ENCODE measurements around the gene MCUR1. TPM values are rescaled to one million over a fixed set of nuclear protein-coding genes. Genes with fewer than 3 reads are reported as not detected.
A peak's percentile ranks its signal among the peaks of the same experiment; 100 is the strongest.

The MCUR1 gene
- total and polyA plus RNA-seq, 9 of the 15 experiments (the other 6 are each of a cell fraction or from before 2014, with no cell fraction given) = 5.1 to 60.2 (median 41.4) TPM

- TF ChIP-seq PATZ1 (CRISPR knock-in tag; IDR thresholded peaks at IDR 0.05; ENCODE audit: borderline replicate concordance) (no peak), BCL6 (CRISPR knock-in tag; IDR thresholded peaks at IDR 0.05) (no peak), ZKSCAN8 (CRISPR knock-in tag; IDR thresholded peaks at IDR 0.05) (no peak; the same call in 1 of the 2 replicates), CBFA2T3 (IDR thresholded peaks at IDR 0.05) (no peak), SRF (CRISPR knock-in tag; IDR thresholded peaks at IDR 0.05) (peak in 1 of 2 experiments; percentile 70; a peak in 3 of 4 replicates), HNRNPH1 (optimal IDR thresholded peaks at IDR 0.05; ENCODE audit: low read depth, low read length) (no peak), FOXJ3 (CRISPR knock-in tag; IDR thresholded peaks at IDR 0.05) (no peak), ZNF778 (CRISPR knock-in tag; IDR thresholded peaks at IDR 0.05) (no peak), ZBTB43 (CRISPR knock-in tag; IDR thresholded peaks at IDR 0.05) (peak; percentile 13; the same call in 1 of the 2 replicates), ETS2 (tag; IDR thresholded peaks at IDR 0.05; ENCODE audit: borderline replicate concordance, poor library complexity, severe bottlenecking) (no peak), TCF15 (CRISPR knock-in tag; IDR thresholded peaks at IDR 0.05) (no peak), RBBP5 (IDR thresholded peaks at IDR 0.05; ENCODE audit: borderline replicate concordance, insufficient read depth, low read length, poor library complexity, severe bottlenecking) (peak; percentile 88)
- TF ChIP-seq, protein P1, sequence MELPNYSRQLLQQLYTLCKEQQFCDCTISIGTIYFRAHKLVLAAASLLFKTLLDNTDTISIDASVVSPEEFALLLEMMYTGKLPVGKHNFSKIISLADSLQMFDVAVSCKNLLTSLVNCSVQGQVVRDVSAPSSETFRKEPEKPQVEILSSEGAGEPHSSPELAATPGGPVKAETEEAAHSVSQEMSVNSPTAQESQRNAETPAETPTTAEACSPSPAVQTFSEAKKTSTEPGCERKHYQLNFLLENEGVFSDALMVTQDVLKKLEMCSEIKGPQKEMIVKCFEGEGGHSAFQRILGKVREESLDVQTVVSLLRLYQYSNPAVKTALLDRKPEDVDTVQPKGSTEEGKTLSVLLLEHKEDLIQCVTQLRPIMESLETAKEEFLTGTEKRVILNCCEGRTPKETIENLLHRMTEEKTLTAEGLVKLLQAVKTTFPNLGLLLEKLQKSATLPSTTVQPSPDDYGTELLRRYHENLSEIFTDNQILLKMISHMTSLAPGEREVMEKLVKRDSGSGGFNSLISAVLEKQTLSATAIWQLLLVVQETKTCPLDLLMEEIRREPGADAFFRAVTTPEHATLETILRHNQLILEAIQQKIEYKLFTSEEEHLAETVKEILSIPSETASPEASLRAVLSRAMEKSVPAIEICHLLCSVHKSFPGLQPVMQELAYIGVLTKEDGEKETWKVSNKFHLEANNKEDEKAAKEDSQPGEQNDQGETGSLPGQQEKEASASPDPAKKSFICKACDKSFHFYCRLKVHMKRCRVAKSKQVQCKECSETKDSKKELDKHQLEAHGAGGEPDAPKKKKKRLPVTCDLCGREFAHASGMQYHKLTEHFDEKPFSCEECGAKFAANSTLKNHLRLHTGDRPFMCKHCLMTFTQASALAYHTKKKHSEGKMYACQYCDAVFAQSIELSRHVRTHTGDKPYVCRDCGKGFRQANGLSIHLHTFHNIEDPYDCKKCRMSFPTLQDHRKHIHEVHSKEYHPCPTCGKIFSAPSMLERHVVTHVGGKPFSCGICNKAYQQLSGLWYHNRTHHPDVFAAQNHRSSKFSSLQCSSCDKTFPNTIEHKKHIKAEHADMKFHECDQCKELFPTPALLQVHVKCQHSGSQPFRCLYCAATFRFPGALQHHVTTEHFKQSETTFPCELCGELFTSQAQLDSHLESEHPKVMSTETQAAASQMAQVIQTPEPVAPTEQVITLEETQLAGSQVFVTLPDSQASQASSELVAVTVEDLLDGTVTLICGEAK (IDR thresholded peaks at IDR 0.05) = no peak
- TF ChIP-seq, protein P1 (CRISPR knock-in tag; IDR thresholded peaks at IDR 0.05) = no peak; the same call in 1 of the 2 replicates
Observed at GRCh38 chr6:13814176-13814937, at the start of gene MCUR1 (continued).

All from K562 (cell line).